Jurkat, Clone E6-1 (cell line): ENCODE measurements around the gene MAP2.

Experiments
- DNase-seq: peaks from one replicate; pipeline ENCODE4 v3.0.0-alpha.2; 2011; ENCODE audit warnings: low read depth, low spot score
- H3K4me3 ChIP-seq: 2 replicates; pipeline ENCODE4 v1.5.1; 2011; ENCODE audit warnings: mild to moderate bottlenecking, low read length, control low read depth, moderate library complexity

The MAP2 gene

GRCh38 chr2:209614690-209615369, 191.0 kb downstream of the MAP2 start:
- no peak overlapping the region for H3K4me3 ChIP-seq

GRCh38 chr2:209619782-209620181, 195.9 kb downstream of the MAP2 start:
- no peak overlapping the region for H3K4me3 ChIP-seq
- no peak for DNase-seq

More at GRCh38 chr2:209614690-209615369, 191.0 kb downstream of the MAP2 start:
- DNase-seq, result no peak

GRCh38 chr2:209624192-209624938, 200.5 kb downstream of the MAP2 start:
- no peak for DNase-seq
- no peak overlapping the region for H3K4me3 ChIP-seq

GRCh38 chr2:209629597-209629996, 205.8 kb downstream of the MAP2 start:
- H3K4me3 ChIP-seq, result no peak overlapping the region
- no peak for DNase-seq

GRCh38 chr2:209633911-209634310, 210.1 kb downstream of the MAP2 start:
- no peak overlapping the region for H3K4me3 ChIP-seq
- DNase-seq, result no peak

GRCh38 chr2:209636076-209636475, 212.2 kb downstream of the MAP2 start:
- no peak for DNase-seq

GRCh38 chr2:209637293-209637692, 213.4 kb downstream of the MAP2 start:
- no peak for DNase-seq
- H3K4me3 ChIP-seq, result no peak overlapping the region

More at GRCh38 chr2:209636076-209636475, 212.2 kb downstream of the MAP2 start:
- no peak overlapping the region for H3K4me3 ChIP-seq

GRCh38 chr2:209638346-209638745, 214.5 kb downstream of the MAP2 start:
- no peak for DNase-seq
- H3K4me3 ChIP-seq, result no peak overlapping the region

GRCh38 chr2:209640358-209640757, 216.5 kb downstream of the MAP2 start:
- no peak overlapping the region for H3K4me3 ChIP-seq
- DNase-seq, result no peak

GRCh38 chr2:209642146-209642820, 218.4 kb downstream of the MAP2 start:
- H3K4me3 ChIP-seq, result no peak overlapping the region
- DNase-seq, result no peak

GRCh38 chr2:209644842-209645241, 221.0 kb downstream of the MAP2 start:
- no peak for DNase-seq
- H3K4me3 ChIP-seq, result no peak overlapping the region

- no peak overlapping the region for H3K4me3 ChIP-seq
- no peak for DNase-seq
Measured at GRCh38 chr2:209648714-209649113, 224.9 kb downstream of the MAP2 start.

- no peak for DNase-seq
- no peak overlapping the region for H3K4me3 ChIP-seq
Measured at GRCh38 chr2:209653134-209653533, 229.3 kb downstream of the MAP2 start.

- DNase-seq, result no peak
- no peak overlapping the region for H3K4me3 ChIP-seq
Measured at GRCh38 chr2:209661286-209661894, 237.5 kb downstream of the MAP2 start.

GRCh38 chr2:209662021-209662420, 238.2 kb downstream of the MAP2 start:
- no peak for DNase-seq
- H3K4me3 ChIP-seq, result no peak overlapping the region

- no peak overlapping the region for H3K4me3 ChIP-seq
- DNase-seq, result no peak
Measured at GRCh38 chr2:209663139-209663538, 239.3 kb downstream of the MAP2 start.

GRCh38 chr2:209663656-209664055, 239.8 kb downstream of the MAP2 start:
- no peak for DNase-seq
- H3K4me3 ChIP-seq, result no peak overlapping the region

GRCh38 chr2:209666296-209666695, 242.4 kb downstream of the MAP2 start:
- no peak overlapping the region for H3K4me3 ChIP-seq
- no peak for DNase-seq

GRCh38 chr2:209671020-209671680, 247.3 kb downstream of the MAP2 start:
- DNase-seq, result no peak
- no peak overlapping the region for H3K4me3 ChIP-seq
